OCI-LY7 (cell line): ENCODE measurements around the gene TRPM3.

Experiments used
- EZH2phosphoT487 ChIP-seq: fragments of 200-600 bp; sonication (generic); IDR thresholded peaks from 2 replicates; pipeline ENCODE4 v1.6.1; 2018; ENCODE audit warnings: low read depth, borderline replicate concordance, mild to moderate bottlenecking, mixed run types, antibody characterized with exemption, low read length, moderate library complexity, mixed read lengths
- TF ChIP-seq, protein P1 (sequence below): fragments of 200-600 bp; sonication (generic); conservative IDR thresholded peaks from 2 replicates; pipeline ENCODE4 v1.5.1; 2014; ENCODE audit warnings: mild to moderate bottlenecking, antibody characterized with exemption, low read length, moderate library complexity, mixed read lengths

DNA sequence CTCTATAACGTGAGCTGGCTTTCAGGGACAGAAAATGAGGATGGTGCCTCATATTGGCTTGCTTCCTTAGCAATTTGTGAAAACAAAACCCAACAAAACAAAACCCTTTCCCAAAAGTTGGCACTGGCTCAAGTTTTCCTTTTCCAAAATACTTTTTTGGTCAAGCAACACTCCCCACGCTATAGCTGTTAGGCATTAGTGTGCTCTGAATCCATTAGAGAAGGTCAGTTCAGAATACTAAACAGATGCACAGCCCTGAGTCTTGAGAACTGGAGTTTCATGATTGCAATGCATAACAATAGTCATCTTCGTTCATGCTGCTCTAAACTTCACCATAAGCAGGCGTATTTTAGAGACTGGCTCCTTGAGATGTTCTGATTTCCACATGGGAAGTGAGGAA is 534.9 kb downstream of the TRPM3 start:
- TF ChIP-seq, protein P1, sequence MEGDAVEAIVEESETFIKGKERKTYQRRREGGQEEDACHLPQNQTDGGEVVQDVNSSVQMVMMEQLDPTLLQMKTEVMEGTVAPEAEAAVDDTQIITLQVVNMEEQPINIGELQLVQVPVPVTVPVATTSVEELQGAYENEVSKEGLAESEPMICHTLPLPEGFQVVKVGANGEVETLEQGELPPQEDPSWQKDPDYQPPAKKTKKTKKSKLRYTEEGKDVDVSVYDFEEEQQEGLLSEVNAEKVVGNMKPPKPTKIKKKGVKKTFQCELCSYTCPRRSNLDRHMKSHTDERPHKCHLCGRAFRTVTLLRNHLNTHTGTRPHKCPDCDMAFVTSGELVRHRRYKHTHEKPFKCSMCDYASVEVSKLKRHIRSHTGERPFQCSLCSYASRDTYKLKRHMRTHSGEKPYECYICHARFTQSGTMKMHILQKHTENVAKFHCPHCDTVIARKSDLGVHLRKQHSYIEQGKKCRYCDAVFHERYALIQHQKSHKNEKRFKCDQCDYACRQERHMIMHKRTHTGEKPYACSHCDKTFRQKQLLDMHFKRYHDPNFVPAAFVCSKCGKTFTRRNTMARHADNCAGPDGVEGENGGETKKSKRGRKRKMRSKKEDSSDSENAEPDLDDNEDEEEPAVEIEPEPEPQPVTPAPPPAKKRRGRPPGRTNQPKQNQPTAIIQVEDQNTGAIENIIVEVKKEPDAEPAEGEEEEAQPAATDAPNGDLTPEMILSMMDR = no peak
- TF ChIP-seq EZH2phosphoT487 = no peak
